ENCODE measurements around the gene ATG10.

- no peak for TF ChIP-seq CTCF (IDR thresholded peaks at IDR 0.05; ENCODE audit: insufficient read depth, low read depth, low read length)
- no peak for TF ChIP-seq EZH2 (IDR thresholded peaks at IDR 0.05; ENCODE audit: insufficient read depth, low read length)
Observed at GRCh38 chr5:82011761-82012160, 39.9 kb downstream of the ATG10 start.

Measured in astrocyte (in vitro differentiated cells and primary cell).